GM21381 (cell line): Measurements from ENCODE around the gene TRIM33.
"Not testable (repeated sequence)": the region's sequence is repeated elsewhere in the genome, so short reads cannot be mapped to it uniquely, and the experiment has no call there.

Experiments
- ATAC-seq: cut with Tn5 transposase; IDR thresholded peaks from one replicate; pipeline ENCODE4 v1.9.1; 2021; ENCODE audit warnings: mild to moderate bottlenecking, moderate library complexity; ENCODE audit not compliant: unreplicated experiment

TRIM33 gene

GRCh38 chr1:114512595-114513280, 1.7 kb upstream of the TRIM33 start:
- ATAC-seq = no peak

- ATAC-seq = peak; percentile 50
Observed at GRCh38 chr1:114510274-114511031, 550 bp downstream of the TRIM33 start.

GRCh38 chr1:114509596-114510273, 1.3 kb downstream of the TRIM33 start:
- ATAC-seq = no peak

GRCh38 chr1:114508386-114508898, 2.6 kb downstream of the TRIM33 start:
- ATAC-seq = no peak

- no peak for ATAC-seq
Observed at GRCh38 chr1:114507513-114507912, 3.5 kb downstream of the TRIM33 start.

GRCh38 chr1:114505148-114505561, 5.8 kb downstream of the TRIM33 start:
- no peak for ATAC-seq

- no peak for ATAC-seq
Observed at GRCh38 chr1:114503916-114504422, 7.0 kb downstream of the TRIM33 start.

- ATAC-seq = no peak
Observed at GRCh38 chr1:114502080-114502479, 8.9 kb downstream of the TRIM33 start.

- no peak for ATAC-seq
Observed at GRCh38 chr1:114499478-114499877, 11.5 kb downstream of the TRIM33 start.

- no peak for ATAC-seq
Observed at GRCh38 chr1:114496089-114496488, 14.9 kb downstream of the TRIM33 start.

- no peak for ATAC-seq
Observed at GRCh38 chr1:114495486-114495885, 15.5 kb downstream of the TRIM33 start.

GRCh38 chr1:114492978-114493377, 18.0 kb downstream of the TRIM33 start:
- ATAC-seq = no peak

- no peak for ATAC-seq
Observed at GRCh38 chr1:114490274-114490693, 20.7 kb downstream of the TRIM33 start.

- ATAC-seq = no peak
Observed at GRCh38 chr1:114488739-114489138, 22.3 kb downstream of the TRIM33 start.

- no peak for ATAC-seq
Observed at GRCh38 chr1:114485286-114485685, 25.7 kb downstream of the TRIM33 start.

- ATAC-seq = no peak
Observed at GRCh38 chr1:114482585-114482984, 28.4 kb downstream of the TRIM33 start.

- not testable (repeated sequence) for ATAC-seq
Observed at GRCh38 chr1:114479636-114480035, 31.4 kb downstream of the TRIM33 start.

- ATAC-seq = no peak
Observed at GRCh38 chr1:114479134-114479533, 31.9 kb downstream of the TRIM33 start.

- no peak for ATAC-seq
Observed at GRCh38 chr1:114473796-114474195, 37.2 kb downstream of the TRIM33 start.

- no peak for ATAC-seq
Observed at GRCh38 chr1:114472408-114472807, 38.6 kb downstream of the TRIM33 start.

- ATAC-seq = no peak
Observed at GRCh38 chr1:114470681-114471080, 40.3 kb downstream of the TRIM33 start.
